ENCODE data around the gene ADH4. TPM values are rescaled to one million over a fixed set of nuclear protein-coding genes. Genes with fewer than 3 reads are reported as not detected.

The ADH4 gene
- total RNA-seq, 1 experiment from 2014 or later = not detected

DNA sequence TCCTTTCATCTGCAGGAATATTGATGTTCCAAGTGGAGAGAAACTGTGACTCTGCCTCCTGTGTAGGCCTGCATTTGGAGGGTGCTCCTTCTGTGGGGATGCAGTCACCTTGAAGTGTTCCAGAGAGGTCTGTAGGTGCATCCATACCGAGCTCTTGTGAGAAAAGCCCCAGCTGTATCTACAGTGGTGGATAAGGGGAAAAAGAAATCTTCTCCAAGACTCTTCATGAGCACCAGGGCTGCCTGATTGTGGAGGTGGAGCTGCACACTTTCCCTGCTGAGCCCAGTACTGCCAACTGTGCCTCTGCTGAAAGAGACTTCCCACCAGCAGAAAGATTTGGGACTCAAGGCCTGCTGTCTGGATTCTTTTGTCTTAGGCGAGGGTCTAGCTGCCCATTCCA is 35.1 kb upstream of the ADH4 start:
- H3K27me3 ChIP-seq (ENCODE audit: insufficient read depth, low read length) = no peaks in the 10 kb centered on the region
- TF ChIP-seq, protein P1, sequence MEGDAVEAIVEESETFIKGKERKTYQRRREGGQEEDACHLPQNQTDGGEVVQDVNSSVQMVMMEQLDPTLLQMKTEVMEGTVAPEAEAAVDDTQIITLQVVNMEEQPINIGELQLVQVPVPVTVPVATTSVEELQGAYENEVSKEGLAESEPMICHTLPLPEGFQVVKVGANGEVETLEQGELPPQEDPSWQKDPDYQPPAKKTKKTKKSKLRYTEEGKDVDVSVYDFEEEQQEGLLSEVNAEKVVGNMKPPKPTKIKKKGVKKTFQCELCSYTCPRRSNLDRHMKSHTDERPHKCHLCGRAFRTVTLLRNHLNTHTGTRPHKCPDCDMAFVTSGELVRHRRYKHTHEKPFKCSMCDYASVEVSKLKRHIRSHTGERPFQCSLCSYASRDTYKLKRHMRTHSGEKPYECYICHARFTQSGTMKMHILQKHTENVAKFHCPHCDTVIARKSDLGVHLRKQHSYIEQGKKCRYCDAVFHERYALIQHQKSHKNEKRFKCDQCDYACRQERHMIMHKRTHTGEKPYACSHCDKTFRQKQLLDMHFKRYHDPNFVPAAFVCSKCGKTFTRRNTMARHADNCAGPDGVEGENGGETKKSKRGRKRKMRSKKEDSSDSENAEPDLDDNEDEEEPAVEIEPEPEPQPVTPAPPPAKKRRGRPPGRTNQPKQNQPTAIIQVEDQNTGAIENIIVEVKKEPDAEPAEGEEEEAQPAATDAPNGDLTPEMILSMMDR (conservative IDR thresholded peaks at IDR 0.05) = no peak
- Mint-ChIP-seq H3K27ac (peak overlapping the region in 1 of 3 experiments; percentile 74; a peak in 4 of 7 replicates), H3K4me1 (no peaks in the 10 kb centered on the region), H3K9me3 (peaks cover 15 to 23% of the 10 kb centered on the region in 2 experiments), H3K4me3 (no peak overlapping the region), H3K27me3 (ENCODE audit: low read depth) (no peaks in the 10 kb centered on the region), H3K36me3 (ENCODE audit: insufficient read depth in 1 of 3, low read depth in 3 of 3) (peaks cover 2 to 16% (median 7%) of the 10 kb centered on the region in 3 experiments; a peak in 5 of 7 replicates)
- H3K4me2 ChIP-seq (ENCODE audit: insufficient read depth, insufficient read length, low read length) = no peak overlapping the region
- no peaks in the 10 kb centered on the region for H3K4me1 ChIP-seq (ENCODE audit: insufficient read depth, low read length)
- no peaks in the 10 kb centered on the region for H3K9me3 ChIP-seq (ENCODE audit: control insufficient read depth, low read depth, low read length)
- H2BK120ac ChIP-seq (ENCODE audit: low read depth, low read length, poor library complexity, severe bottlenecking) = no peak overlapping the region
- H2BK15ac ChIP-seq (ENCODE audit: low read depth, low read length) = no peak overlapping the region
- H3K23ac ChIP-seq (ENCODE audit: insufficient read length, low read depth, low read length) = no peak overlapping the region
- no peak overlapping the region for H4K8ac ChIP-seq (replicated peaks; ENCODE audit: insufficient read length, low read depth, low read length)
- H3K4ac ChIP-seq (ENCODE audit: low read depth, low read length) = no peak overlapping the region
- no peak overlapping the region for H4K91ac ChIP-seq (ENCODE audit: insufficient read length, low read depth, low read length)
- H2AK5ac ChIP-seq (ENCODE audit: insufficient read length, low read length) = no peak overlapping the region
- H2BK20ac ChIP-seq (ENCODE audit: low read depth, low read length, poor library complexity, severe bottlenecking) = no peak overlapping the region
- DNase-seq = no peak
- no peak overlapping the region for H3K14ac ChIP-seq (ENCODE audit: insufficient read depth, low read length)
- H2AFZ ChIP-seq (ENCODE audit: low read length) = no peak overlapping the region
- WGBS (ENCODE audit: extremely low coverage, insufficient read length, low lambda C conversion rate) = no CpG with 5 or more reads among the region's 2 CpGs
- no peak overlapping the region for H3T11ph ChIP-seq (ENCODE audit: low read length)
- H3K27ac ChIP-seq (ENCODE audit: insufficient read length, low read depth, low read length) = no peak overlapping the region
- no peak overlapping the region for H3K18ac ChIP-seq (ENCODE audit: insufficient read length, low read depth, low read length)
- H3K79me2 ChIP-seq (ENCODE audit: insufficient read depth, low read length) = no peaks in the 10 kb centered on the region
- H2BK12ac ChIP-seq (ENCODE audit: insufficient read length, low read depth, low read length) = no peak overlapping the region
- no peak overlapping the region for H3K56ac ChIP-seq (ENCODE audit: insufficient read length, low read depth, low read length)
- H4K20me1 ChIP-seq (ENCODE audit: control insufficient read depth, insufficient read depth, insufficient read length) = no peaks in the 10 kb centered on the region
- no peaks in the 10 kb centered on the region for H3K23me2 ChIP-seq (ENCODE audit: insufficient read length, low read depth, low read length, poor library complexity, severe bottlenecking)
- no peak overlapping the region for H3K9ac ChIP-seq (ENCODE audit: extremely low read depth, insufficient read length, low read length)
- no peak overlapping the region for H4K5ac ChIP-seq (ENCODE audit: insufficient read length, low read depth, low read length)
- H3K79me1 ChIP-seq (ENCODE audit: insufficient read depth, low read depth, low read length, poor library complexity, severe bottlenecking) = no peaks in the 10 kb centered on the region
- H2BK5ac ChIP-seq (ENCODE audit: insufficient read length, low read length) = no peak overlapping the region
